ENCODE measurements around the gene RAC3.

Gene RAC3

GRCh38 chr17:82031303-82031884 is at the start of gene RAC3:
Gene RAC3 (plus strand): TSS chr17:82031678. CDS start chr17:82031762, 84 bp downstream.
- no peak for DNase-seq

- no peak for DNase-seq
Measured at GRCh38 chr17:81983011-81983638, 48.4 kb upstream of the RAC3 start.

GRCh38 chr17:81983639-81984373 is 47.7 kb upstream of the RAC3 start:
- DNase-seq = no peak

- DNase-seq = no peak
Measured at GRCh38 chr17:81984773-81985410, 46.6 kb upstream of the RAC3 start.

- no peak for DNase-seq
Measured at GRCh38 chr17:81986606-81987005, 44.9 kb upstream of the RAC3 start.

- DNase-seq = no peak
Measured at GRCh38 chr17:81987161-81987770, 44.2 kb upstream of the RAC3 start.

GRCh38 chr17:81990836-81991683 is 40.4 kb upstream of the RAC3 start:
- no peak for DNase-seq

GRCh38 chr17:81991684-81992305 is 39.7 kb upstream of the RAC3 start:
- no peak for DNase-seq

- no peak for DNase-seq
Measured at GRCh38 chr17:81992306-81993102, 39.0 kb upstream of the RAC3 start.

- DNase-seq = no peak
Measured at GRCh38 chr17:81993729-81994592, 37.5 kb upstream of the RAC3 start.

- DNase-seq = no peak
Measured at GRCh38 chr17:81994593-81995462, 36.6 kb upstream of the RAC3 start.

GRCh38 chr17:81995463-81996231 is 35.8 kb upstream of the RAC3 start:
- no peak for DNase-seq

GRCh38 chr17:81996232-81996756 is 35.2 kb upstream of the RAC3 start:
- DNase-seq = no peak

GRCh38 chr17:81996757-81997441 is 34.6 kb upstream of the RAC3 start:
- DNase-seq = no peak

GRCh38 chr17:81998212-81998611 is 33.3 kb upstream of the RAC3 start:
- DNase-seq = no peak

GRCh38 chr17:81998691-81999438 is 32.6 kb upstream of the RAC3 start:
- DNase-seq = no peak

GRCh38 chr17:81999587-81999975 is 31.9 kb upstream of the RAC3 start:
- DNase-seq = no peak
